GM18508 (cell line): ENCODE measurements around the gene MYH14.
"Not testable (repeated sequence)": the region's sequence is repeated elsewhere in the genome, so short reads cannot be mapped to it uniquely, and the experiment has no call there.

Experiments
- ATAC-seq: cut with Tn5 transposase; IDR thresholded peaks from one replicate; pipeline ENCODE4 v1.9.1; 2021; ENCODE audit warnings: moderate number of reproducible peaks; ENCODE audit not compliant: insufficient read depth, unreplicated experiment

MYH14 gene

GRCh38 chr19:50353487-50353880 lies 150.1 kb downstream of the MYH14 start:
- ATAC-seq: not testable (repeated sequence)

GRCh38 chr19:50356691-50357177 lies 153.3 kb downstream of the MYH14 start:
- no peak for ATAC-seq

GRCh38 chr19:50357178-50358100 lies 154.0 kb downstream of the MYH14 start:
- no peak for ATAC-seq

- no peak for ATAC-seq
Observed at GRCh38 chr19:50358483-50359327, 155.3 kb downstream of the MYH14 start.

GRCh38 chr19:50359328-50359818 lies 156.0 kb downstream of the MYH14 start:
- no peak for ATAC-seq
